B cell (primary cell): Measurements from ENCODE around the gene PRDM10. TPM values are rescaled to one million over a fixed set of nuclear protein-coding genes. Genes with fewer than 3 reads are reported as not detected.
"Not testable (repeated sequence)": the region's sequence is repeated elsewhere in the genome, so short reads cannot be mapped to it uniquely, and the experiment has no call there.

Experiments
- ATAC-seq: fragments of 200-7000 bp; cut with Tn5 transposase; one replicate; pipeline ENCODE4 v1.10.0; 2021; ENCODE audit warnings: low read depth, mild to moderate bottlenecking, moderate number of reproducible peaks, moderate library complexity
- CTCF ChIA-PET: fragments of 350-600 bp; sonication (Branson Sonifier 250); formaldehyde crosslinking; loops from one replicate; lab custom pipeline; 2021; ENCODE audit warnings: antibody characterized with exemption, inconsistent platforms; lab: Charles Lee
- POLR2A ChIA-PET: fragments of 350-600 bp; sonication (Branson Sonifier 250); formaldehyde crosslinking; loops from one replicate; lab custom pipeline; 2021; ENCODE audit warnings: antibody characterized with exemption; lab: Charles Lee
- DNase-seq: peaks from one replicate; pipeline ENCODE4 v3.0.0; 2013
- H2AFZ ChIP-seq: 2 replicates; pipeline ENCODE4 v1.6.1; 2012; ENCODE audit warnings: mild to moderate bottlenecking, low read depth, low read length; ENCODE audit not compliant: insufficient read depth, poor library complexity, severe bottlenecking
- H3K27ac ChIP-seq, 2 donors: 1 replicate in 1 of 2; 2 replicates in 1 of 2; pipeline ENCODE4 v1.5.1; 2012 to 2013; ENCODE audit warnings: low read length in 2 of 2, mild to moderate bottlenecking in 2 of 2, moderate library complexity in 1 of 2
- H3K27me3 ChIP-seq, 4 experiments: fragments of 200-600 bp in 1 of 4; sonication (generic) in 1 of 4; replicated peaks in 1 of 4; 1 replicate in 2 of 4; 2 replicates in 2 of 4; pipeline versions ENCODE4 v1.6.1 to v1.7.0; 2013 to 2016; ENCODE audit warnings: low read length in 3 of 4, mild to moderate bottlenecking in 2 of 4, mixed read lengths in 1 of 4, moderate library complexity in 1 of 4; ENCODE audit not compliant: insufficient read depth in 4 of 4, control insufficient read depth in 3 of 4; ENCODE audit errors: control extremely low read depth in 1 of 4
- H3K36me3 ChIP-seq, 2 experiments: replicated peaks in 1 of 2; 1 replicate in 1 of 2; 2 replicates in 1 of 2; pipeline versions ENCODE4 v1.6.1 to v1.7.1; 2013; ENCODE audit warnings: low read length in 1 of 2; ENCODE audit not compliant: insufficient read depth in 2 of 2, control insufficient read depth in 1 of 2; ENCODE audit errors: control extremely low read depth in 1 of 2, extremely low read depth in 1 of 2
- H3K4me1 ChIP-seq, 2 donors: fragments of 200-600 bp in 1 of 2; sonication (generic) in 1 of 2; 1 replicate in 1 of 2; 2 replicates in 1 of 2; pipeline versions ENCODE4 v1.5.1 to v1.6.1; 2013 to 2017; ENCODE audit warnings: low read length in 2 of 2; ENCODE audit not compliant: control insufficient read depth in 2 of 2, insufficient read depth in 2 of 2
- H3K4me2 ChIP-seq: replicated peaks from 2 replicates; pipeline ENCODE3; 2012; ENCODE audit warnings: mild to moderate bottlenecking, low read depth, low read length; ENCODE audit not compliant: poor library complexity, severe bottlenecking
- H3K4me3 ChIP-seq, 5 experiments: fragments of 200-600 bp in 1 of 5; sonication (generic) in 1 of 5; 1 replicate in 3 of 5; 2 replicates in 2 of 5; pipeline versions ENCODE4 v1.5.1 to v1.7.0; 2011 to 2016; ENCODE audit warnings: low read length in 4 of 5, mild to moderate bottlenecking in 4 of 5, low read depth in 2 of 5, control low read depth in 1 of 5, moderate library complexity in 1 of 5; ENCODE audit not compliant: insufficient read depth in 1 of 5; ENCODE audit errors: control extremely low read depth in 1 of 5, extremely low read depth in 1 of 5
- H3K79me2 ChIP-seq: fragments of 200-600 bp; sonication (generic); one replicate; pipeline ENCODE4 v1.6.0; 2016; ENCODE audit warnings: low read length; ENCODE audit not compliant: control insufficient read depth, insufficient read depth
- H3K9ac ChIP-seq: fragments of 200-600 bp; sonication (generic); 2 replicates; pipeline ENCODE4 v1.6.1; 2017; ENCODE audit warnings: mild to moderate bottlenecking, low read length, moderate library complexity
- H3K9me3 ChIP-seq, 3 donors: one replicate each; pipeline versions ENCODE4 v1.6.1 to v1.7.1; 2013; ENCODE audit warnings: low read length in 2 of 3; ENCODE audit not compliant: control insufficient read depth in 2 of 3, insufficient read depth in 1 of 3; ENCODE audit errors: control extremely low read depth in 1 of 3
- H4K20me1 ChIP-seq: 2 replicates; pipeline ENCODE4 v1.6.0; 2012; ENCODE audit warnings: mild to moderate bottlenecking, low read length; ENCODE audit not compliant: insufficient read depth, control insufficient read depth, poor library complexity, severe bottlenecking
- H3K27ac Mint-ChIP-seq: one replicate; pipeline ENCODE4 v1.8.0; 2021; ENCODE audit warnings: mixed read lengths
- H3K27me3 Mint-ChIP-seq: one replicate; pipeline ENCODE4 v1.8.0; 2021; ENCODE audit warnings: mixed read lengths
- H3K4me1 Mint-ChIP-seq: one replicate; pipeline ENCODE4 v1.8.0; 2021; ENCODE audit warnings: mixed read lengths
- H3K4me3 Mint-ChIP-seq: one replicate; pipeline ENCODE4 v1.8.0; 2021; ENCODE audit warnings: mixed read lengths
- H3K9me3 Mint-ChIP-seq: one replicate; pipeline ENCODE4 v1.8.0; 2022; ENCODE audit warnings: mixed read lengths; ENCODE audit not compliant: insufficient read depth
- CTCF ChIP-seq: fragments of 200-600 bp; IDR thresholded peaks from one replicate; pipeline ENCODE4 v1.8.0; 2022; ENCODE audit warnings: antibody characterized with exemption, mild to moderate bottlenecking
- EZH2 ChIP-seq: IDR thresholded peaks from 2 replicates; pipeline ENCODE4 v1.6.1; 2012; ENCODE audit warnings: borderline replicate concordance, low read depth, mild to moderate bottlenecking, moderate library complexity, low read length; ENCODE audit not compliant: insufficient read depth, poor library complexity, severe bottlenecking
- WGBS: methylation state at CpG from one replicate; pipeline ENCODE4 v1.1.5; 2013; ENCODE audit warnings: missing lambda C conversion rate; ENCODE audit not compliant: insufficient coverage; 5-methylcytosine and 5-hydroxymethylcytosine counted together
- intact Hi-C: fragments of 100-400 bp; cut with micrococcal nuclease; formaldehyde crosslinking; loops from one replicate; pipeline ENCODE4 v1.10.0; 2022
- polyA plus RNA-seq: library from polyadenylated mRNA; depleted of rRNA; stranded (reverse); fragments of >200 nt; gene quantifications from 2 replicates; pipeline ENCODE4 v1.2.3, GENCODE V29; 2012
- total RNA-seq, 2 donors: library from RNA; stranded (reverse); fragments of 120-200 nt in 1 of 2; gene quantifications; 1 replicate in 1 of 2; 2 replicates in 1 of 2; pipeline versions ENCODE4 v1.2.3 to v1.2.4, GENCODE V29; 2013 to 2022

Gene PRDM10
- total and polyA plus RNA-seq, 2 donors (not counting 1 experiment from before 2014, with no cell fraction given), result 4.5 to 17.5 TPM

- DNase-seq (no peak), ATAC-seq (no peak)
- Mint-ChIP-seq H3K4me1 (no peaks in the 10 kb centered on the region), H3K4me3 (no peak overlapping the region), H3K27me3 (no peaks in the 10 kb centered on the region), H3K9me3 (no peaks in the 10 kb centered on the region), H3K27ac (no peak overlapping the region)
- H3K27ac ChIP-seq, result no peak overlapping the region
- no peaks in the 10 kb centered on the region for H3K79me2 ChIP-seq
- H3K4me2 ChIP-seq, result no peak overlapping the region
- peaks cover 3 to 87% of the 10 kb centered on the region in 2 experiments for H3K36me3 ChIP-seq
- H2AFZ ChIP-seq, result no peak overlapping the region
- no peak for TF ChIP-seq CTCF
- no peak for TF ChIP-seq EZH2
- CTCF ChIA-PET, result interaction anchor here (0.9 kb wide), 1 partner anchor 260 kb away, joined by 3 read pairs; no protein-coding TSS in a partner anchor
- no peak overlapping the region for H3K4me3 ChIP-seq
- no peak overlapping the region for H3K9ac ChIP-seq
- no peaks in the 10 kb centered on the region for H3K4me1 ChIP-seq
- WGBS, result 98% methylated on average over 3 of the region's 7 CpGs
- POLR2A ChIA-PET, result no interaction called here
- no peaks in the 10 kb centered on the region for H3K27me3 ChIP-seq
- no peaks in the 10 kb centered on the region for H4K20me1 ChIP-seq
- H3K9me3 ChIP-seq, result no peaks in the 10 kb centered on the region
- intact Hi-C loops, result no loop called here
Measured at GRCh38 chr11:129871914-129872313, 130.7 kb downstream of the PRDM10 start.

GRCh38 chr11:129868626-129869025 is 134.0 kb downstream of the PRDM10 start:
- H4K20me1 ChIP-seq, H2AFZ ChIP-seq, H3K79me2 ChIP-seq, H3K9ac ChIP-seq, H3K4me1 Mint-ChIP-seq, POLR2A ChIA-PET, DNase-seq, H3K27ac Mint-ChIP-seq, H3K27ac ChIP-seq, H3K9me3 ChIP-seq, H3K27me3 ChIP-seq, H3K4me3 ChIP-seq, H3K4me3 Mint-ChIP-seq, CTCF ChIA-PET, H3K4me1 ChIP-seq, intact Hi-C loops, H3K4me2 ChIP-seq, H3K9me3 Mint-ChIP-seq, H3K27me3 Mint-ChIP-seq, ATAC-seq: not testable (repeated sequence)
- H3K36me3 ChIP-seq, result peaks cover 2 to 87% of the 10 kb centered on the region in 2 experiments
- 92% methylated on average over 7 of the region's 16 CpGs for WGBS
